Epithelial cell of proximal tubule (primary cell): ENCODE data around the gene ACAP3. TPM values are rescaled to one million over a fixed set of nuclear protein-coding genes. Genes with fewer than 3 reads are reported as not detected.

Experiments
- DNase-seq: peaks from one replicate; pipeline ENCODE4 v3.0.0-alpha.2; 2011; ENCODE audit warnings: low read depth
- H3K4me3 ChIP-seq: 2 replicates; pipeline ENCODE4 v1.5.1; 2011; ENCODE audit warnings: low read depth, mild to moderate bottlenecking, low read length
- total RNA-seq: library from RNA; depleted of rRNA; stranded (reverse); fragments of >200 nt; gene quantifications from 2 replicates; pipeline ENCODE4 v1.2.3, GENCODE V29; 2015
- TF ChIP-seq, protein P1 (sequence below): conservative IDR thresholded peaks from 2 replicates; pipeline ENCODE4 v1.5.1; 2012; ENCODE audit warnings: low read depth, mild to moderate bottlenecking, low read length

The ACAP3 gene
- total RNA-seq, 1 donor from 2014 or later = 29.1 TPM

GRCh38 chr1:1309251-1310108 is 1.8 kb upstream of the ACAP3 start:
- TF ChIP-seq, protein P1, sequence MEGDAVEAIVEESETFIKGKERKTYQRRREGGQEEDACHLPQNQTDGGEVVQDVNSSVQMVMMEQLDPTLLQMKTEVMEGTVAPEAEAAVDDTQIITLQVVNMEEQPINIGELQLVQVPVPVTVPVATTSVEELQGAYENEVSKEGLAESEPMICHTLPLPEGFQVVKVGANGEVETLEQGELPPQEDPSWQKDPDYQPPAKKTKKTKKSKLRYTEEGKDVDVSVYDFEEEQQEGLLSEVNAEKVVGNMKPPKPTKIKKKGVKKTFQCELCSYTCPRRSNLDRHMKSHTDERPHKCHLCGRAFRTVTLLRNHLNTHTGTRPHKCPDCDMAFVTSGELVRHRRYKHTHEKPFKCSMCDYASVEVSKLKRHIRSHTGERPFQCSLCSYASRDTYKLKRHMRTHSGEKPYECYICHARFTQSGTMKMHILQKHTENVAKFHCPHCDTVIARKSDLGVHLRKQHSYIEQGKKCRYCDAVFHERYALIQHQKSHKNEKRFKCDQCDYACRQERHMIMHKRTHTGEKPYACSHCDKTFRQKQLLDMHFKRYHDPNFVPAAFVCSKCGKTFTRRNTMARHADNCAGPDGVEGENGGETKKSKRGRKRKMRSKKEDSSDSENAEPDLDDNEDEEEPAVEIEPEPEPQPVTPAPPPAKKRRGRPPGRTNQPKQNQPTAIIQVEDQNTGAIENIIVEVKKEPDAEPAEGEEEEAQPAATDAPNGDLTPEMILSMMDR = no peak
- peak overlapping the region; percentile 87 for H3K4me3 ChIP-seq
- DNase-seq = no peak

GRCh38 chr1:1308756-1309250 is 1.1 kb upstream of the ACAP3 start:
- DNase-seq = no peak
- TF ChIP-seq, protein P1 = no peak
- H3K4me3 ChIP-seq = peak overlapping the region; percentile 87

GRCh38 chr1:1307261-1307922 is 338 bp downstream of the ACAP3 start:
- no peak for DNase-seq
- H3K4me3 ChIP-seq = peak overlapping the region; percentile 73
- TF ChIP-seq, protein P1 = no peak

GRCh38 chr1:1306661-1307260 is 969 bp downstream of the ACAP3 start:
- TF ChIP-seq, protein P1 = no peak
- peak overlapping the region; percentile 73 for H3K4me3 ChIP-seq
- DNase-seq = no peak

GRCh38 chr1:1306070-1306660 is 1.6 kb downstream of the ACAP3 start:
- DNase-seq = no peak
- TF ChIP-seq, protein P1 = peak; percentile 16
- peak overlapping the region; percentile 73 for H3K4me3 ChIP-seq

DNA sequence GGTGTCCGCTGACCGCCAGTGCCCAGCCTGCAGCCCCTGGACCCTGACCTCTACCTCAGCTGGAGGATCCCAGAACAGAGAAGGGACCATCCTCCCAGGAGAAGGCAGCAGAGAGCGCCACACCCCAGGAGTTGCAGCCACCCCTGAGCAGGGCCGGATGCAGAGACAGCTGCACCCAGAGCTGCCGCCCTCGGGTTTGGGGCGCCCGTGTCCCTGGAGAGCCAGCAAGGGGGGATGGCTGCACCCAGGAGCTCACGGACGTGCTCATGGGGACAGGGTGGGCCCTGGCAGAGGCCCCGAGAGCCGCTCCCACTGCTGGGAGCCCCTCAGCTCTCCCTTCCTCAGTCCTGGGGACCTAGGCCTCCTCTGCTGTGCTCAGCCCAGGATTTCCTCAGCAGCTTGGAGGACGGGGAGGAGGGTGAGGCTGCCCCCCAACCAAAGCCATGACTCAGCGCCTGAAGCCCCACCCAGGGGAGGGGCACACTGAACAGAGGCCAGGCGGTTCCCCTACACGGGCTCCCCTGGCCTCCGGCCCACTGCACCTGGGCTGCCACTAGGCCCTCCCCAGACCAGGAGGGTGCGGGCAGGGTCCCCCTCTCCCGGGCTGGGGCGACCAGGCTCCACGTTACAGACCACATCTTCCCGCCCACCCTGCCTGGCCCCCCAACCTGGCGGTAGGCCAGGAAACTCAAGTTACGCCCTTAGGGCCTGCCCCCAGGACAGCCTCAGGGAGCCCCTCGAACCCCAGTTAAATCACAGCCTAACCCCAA is 2.2 kb downstream of the ACAP3 start:
- TF ChIP-seq, protein P1 = peak; percentile 7
- DNase-seq = no peak
- H3K4me3 ChIP-seq = peak overlapping the region; percentile 73
